ENCODE data around the gene KSR2. TPM values are rescaled to one million over a fixed set of nuclear protein-coding genes. Genes with fewer than 3 reads are reported as not detected.

Gene KSR2
- total and polyA plus RNA-seq, 2 of the 13 experiments (the other 11 are each of a cell fraction or from before 2014, with no cell fraction given) = 0.02 TPM; not detected in 1

GRCh38 chr12:117514016-117514415 is 454.8 kb downstream of the KSR2 start:
- no TSS peak for BruUV-seq (replicated peaks)
- Histone ChIP-seq H3K79me2 (ENCODE audit: insufficient read depth, low read length) (no peaks in the 10 kb centered on the region), H3K4me1 (ENCODE audit: insufficient read depth, low read length) (peaks cover 9% of the 10 kb centered on the region), H3K36me3 (replicated peaks in 1 of 2; ENCODE audit: control insufficient read depth in 1 of 2, insufficient read depth in 2 of 2, low read length in 2 of 2) (no peaks in the 10 kb centered on the region), H3K4me2 (ENCODE audit: low read depth, low read length) (no peak overlapping the region), H2AFZ (ENCODE audit: low read length) (no peak overlapping the region), H4K20me1 (ENCODE audit: insufficient read depth, low read length) (no peaks in the 10 kb centered on the region), H3K9ac (ENCODE audit: insufficient read depth, low read depth, low read length) (no peak overlapping the region), H3K9me3 (ENCODE audit: low read length) (no peaks in the 10 kb centered on the region), H3K27me3 (ENCODE audit: control insufficient read depth in 1 of 2, insufficient read depth in 2 of 2, low read length in 2 of 2) (no peaks in the 10 kb centered on the region; a peak in 1 of 5 replicates), H3K27ac (ENCODE audit: extremely low read length, insufficient read depth, low read length) (no peak overlapping the region), H3K4me3 (replicated peaks in 1 of 3; ENCODE audit: insufficient read depth in 1 of 3, low read depth in 2 of 3, low read length in 3 of 3) (no peak overlapping the region)
- ATAC-seq (no peak), FAIRE-seq (no peak), DNase-seq (ENCODE audit: low spot score) (no peak)
- in situ Hi-C loops (cut with HindIII; ENCODE audit: extremely low pct_ligation_motif_present, low pct_unique_long_range_greater_than_20kb) = no loop called here
- ChIA-PET POLR2A (no interaction called here), CTCF (ENCODE audit: low intra/inter-chr PET ratio, low total read pairs) (no interaction called here)
- intact Hi-C loops (cut with micrococcal nuclease; ENCODE audit: unreplicated experiment) = no loop called here
- no peak for TF ChIP-seq MED13 (CRISPR knock-in tag; IDR thresholded peaks at IDR 0.05)
- TF ChIP-seq NFKBIZ (CRISPR knock-in tag; IDR thresholded peaks at IDR 0.05) = no peak
- TF ChIP-seq ZIK1 (CRISPR knock-in tag; IDR thresholded peaks at IDR 0.05; ENCODE audit: borderline replicate concordance, low read depth) = no peak
- no peak for TF ChIP-seq ZBTB7B (CRISPR knock-in tag; IDR thresholded peaks at IDR 0.05)
- no peak for TF ChIP-seq TBP (CRISPR knock-in tag; IDR thresholded peaks at IDR 0.05)
- TF ChIP-seq ZNF761 (CRISPR knock-in tag; conservative IDR thresholded peaks at IDR 0.05) = no peak
- TF ChIP-seq ZNF281 (CRISPR knock-in tag; IDR thresholded peaks at IDR 0.05; ENCODE audit: borderline replicate concordance) = no peak
- no peak for TF ChIP-seq KIAA2018 (CRISPR knock-in tag; IDR thresholded peaks at IDR 0.05; ENCODE audit: borderline replicate concordance)
- TF ChIP-seq SETDB1 (CRISPR knock-in tag; IDR thresholded peaks at IDR 0.05; ENCODE audit: borderline replicate concordance) = no peak
- no peak for TF ChIP-seq SMC3 (IDR thresholded peaks at IDR 0.05; ENCODE audit: low read length)
- TF ChIP-seq, protein P1, sequence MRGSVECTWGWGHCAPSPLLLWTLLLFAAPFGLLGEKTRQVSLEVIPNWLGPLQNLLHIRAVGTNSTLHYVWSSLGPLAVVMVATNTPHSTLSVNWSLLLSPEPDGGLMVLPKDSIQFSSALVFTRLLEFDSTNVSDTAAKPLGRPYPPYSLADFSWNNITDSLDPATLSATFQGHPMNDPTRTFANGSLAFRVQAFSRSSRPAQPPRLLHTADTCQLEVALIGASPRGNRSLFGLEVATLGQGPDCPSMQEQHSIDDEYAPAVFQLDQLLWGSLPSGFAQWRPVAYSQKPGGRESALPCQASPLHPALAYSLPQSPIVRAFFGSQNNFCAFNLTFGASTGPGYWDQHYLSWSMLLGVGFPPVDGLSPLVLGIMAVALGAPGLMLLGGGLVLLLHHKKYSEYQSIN (CRISPR knock-in tag; IDR thresholded peaks at IDR 0.05; ENCODE audit: borderline replicate concordance) = no peak
- 2% methylated on average over 5 of the region's 5 CpGs for WGBS (ENCODE audit: low lambda C conversion rate)

All from HepG2 (cell line).